Trophoblast cell (in vitro differentiated cells and primary cell): ENCODE data around the gene ACOT9.

Experiments used
- DNase-seq, 2 donors: peaks; one replicate each; pipeline ENCODE4 v3.0.0-alpha.2; 2016
- H2AFZ ChIP-seq: 2 replicates; pipeline ENCODE4 v1.6.1; 2013; ENCODE audit warnings: low read length, moderate library complexity, mild to moderate bottlenecking; ENCODE audit not compliant: insufficient read depth, poor library complexity
- H2AK5ac ChIP-seq: 2 replicates; pipeline ENCODE4 v1.6.1; 2013; ENCODE audit warnings: mild to moderate bottlenecking, low read length
- H2BK120ac ChIP-seq: 2 replicates; pipeline ENCODE4 v1.6.1; 2013; ENCODE audit warnings: low read length, mild to moderate bottlenecking, moderate library complexity; ENCODE audit not compliant: insufficient read depth, poor library complexity
- H2BK12ac ChIP-seq: 2 replicates; pipeline ENCODE4 v1.6.1; 2013; ENCODE audit warnings: mild to moderate bottlenecking, low read length, moderate library complexity
- H2BK5ac ChIP-seq: 2 replicates; pipeline ENCODE4 v1.6.1; 2013; ENCODE audit warnings: low read length, low read depth, moderate library complexity, mild to moderate bottlenecking; ENCODE audit not compliant: poor library complexity
- H3K14ac ChIP-seq: 2 replicates; pipeline ENCODE4 v1.6.1; 2013; ENCODE audit warnings: mild to moderate bottlenecking, low read length
- H3K18ac ChIP-seq: 2 replicates; pipeline ENCODE4 v1.6.1; 2013; ENCODE audit warnings: mild to moderate bottlenecking, low read length
- H3K23ac ChIP-seq: 2 replicates; pipeline ENCODE4 v1.6.1; 2013; ENCODE audit warnings: low read length
- H3K27ac ChIP-seq: 2 replicates; pipeline ENCODE4 v1.5.1; 2013; ENCODE audit warnings: low read depth, mild to moderate bottlenecking, inconsistent platforms, low read length, moderate library complexity
- H3K27me3 ChIP-seq: 2 replicates; pipeline ENCODE4 v1.6.1; 2013; ENCODE audit warnings: inconsistent platforms, mild to moderate bottlenecking, low read length, moderate library complexity; ENCODE audit not compliant: insufficient read depth
- H3K36me3 ChIP-seq, 2 experiments: 1 replicate in 1 of 2; 2 replicates in 1 of 2; pipeline ENCODE4 v1.6.1; 2013; ENCODE audit warnings: low read length in 2 of 2, mild to moderate bottlenecking in 2 of 2, moderate library complexity in 1 of 2; ENCODE audit not compliant: insufficient read depth in 2 of 2, control insufficient read depth in 1 of 2
- H3K4ac ChIP-seq: 2 replicates; pipeline ENCODE4 v1.6.1; 2013; ENCODE audit warnings: low read depth, mild to moderate bottlenecking, low read length, moderate library complexity
- H3K4me1 ChIP-seq, 2 experiments: 1 replicate in 1 of 2; 2 replicates in 1 of 2; pipeline ENCODE4 v1.6.1; 2013; ENCODE audit warnings: low read length in 2 of 2, mild to moderate bottlenecking in 2 of 2, moderate library complexity in 1 of 2; ENCODE audit not compliant: insufficient read depth in 2 of 2, control insufficient read depth in 1 of 2
- H3K4me2 ChIP-seq: 2 replicates; pipeline ENCODE4 v1.6.1; 2013; ENCODE audit warnings: inconsistent platforms, mild to moderate bottlenecking, low read length, moderate library complexity
- H3K4me3 ChIP-seq: 2 replicates; pipeline ENCODE4 v1.5.1; 2013; ENCODE audit warnings: mild to moderate bottlenecking, low read depth, low read length, inconsistent platforms
- H3K79me1 ChIP-seq: one replicate; pipeline ENCODE4 v1.6.1; 2013; ENCODE audit warnings: low read length
- H3K79me2 ChIP-seq: 2 replicates; pipeline ENCODE4 v1.6.1; 2013; ENCODE audit warnings: low read length, mild to moderate bottlenecking; ENCODE audit not compliant: control insufficient read depth, insufficient read depth, poor library complexity
- H3K9ac ChIP-seq: 2 replicates; pipeline ENCODE4 v1.6.1; 2013; ENCODE audit warnings: mild to moderate bottlenecking, low read length
- H3K9me3 ChIP-seq: 2 replicates; pipeline ENCODE4 v1.6.1; 2013; ENCODE audit warnings: low read depth, mild to moderate bottlenecking, control low read depth, inconsistent platforms, low read length; ENCODE audit not compliant: insufficient read depth
- H4K12ac ChIP-seq: 2 replicates; pipeline ENCODE4 v1.6.1; 2013; ENCODE audit warnings: low read depth, mild to moderate bottlenecking, low read length, moderate library complexity
- H4K8ac ChIP-seq: 2 replicates; pipeline ENCODE4 v1.6.1; 2013; ENCODE audit warnings: low read depth, mild to moderate bottlenecking, low read length, moderate library complexity
- H4K91ac ChIP-seq: one replicate; pipeline ENCODE4 v1.6.1; 2013; ENCODE audit warnings: low read depth, mild to moderate bottlenecking, low read length, moderate library complexity
- WGBS: extraction: QIAGEN DNeasy Blood & Tissue Kit; methylation state at CpG from one replicate; pipeline ENCODE4 v1.1.7; 2013; ENCODE audit warnings: missing lambda C conversion rate; ENCODE audit not compliant: insufficient read length, insufficient coverage; ENCODE audit errors: extremely low coverage; 5-methylcytosine and 5-hydroxymethylcytosine counted together

ACOT9 gene

GRCh38 chrX:23673108-23673507 is 70.0 kb downstream of the ACOT9 start:
- no peak overlapping the region for H3K4ac ChIP-seq
- no peaks in the 10 kb centered on the region for H3K4me1 ChIP-seq
- H3K23ac ChIP-seq: no peak overlapping the region
- no peak overlapping the region for H4K91ac ChIP-seq
- H4K12ac ChIP-seq: no peak overlapping the region
- H3K36me3 ChIP-seq: peaks cover 6% of the 10 kb centered on the region in 2 experiments
- H2BK120ac ChIP-seq: no peak overlapping the region
- no peak overlapping the region for H3K4me2 ChIP-seq
- H3K79me2 ChIP-seq: no peaks in the 10 kb centered on the region
- DNase-seq: no peak
- H3K4me3 ChIP-seq: no peak overlapping the region
- H3K9me3 ChIP-seq: no peaks in the 10 kb centered on the region
- H4K8ac ChIP-seq: no peak overlapping the region
- H3K27ac ChIP-seq: no peak overlapping the region
- no peak overlapping the region for H2BK5ac ChIP-seq
- no CpG with 5 or more reads among the region's 3 CpGs for WGBS
- H2AFZ ChIP-seq: no peak overlapping the region
- H2BK12ac ChIP-seq: no peak overlapping the region
- H2AK5ac ChIP-seq: no peak overlapping the region
- no peak overlapping the region for H3K18ac ChIP-seq
- no peaks in the 10 kb centered on the region for H3K79me1 ChIP-seq
- H3K9ac ChIP-seq: no peak overlapping the region
- H3K14ac ChIP-seq: no peak overlapping the region
- H3K27me3 ChIP-seq: no peaks in the 10 kb centered on the region

- H3K4me2 ChIP-seq: no peak overlapping the region
- no peak overlapping the region for H4K12ac ChIP-seq
- H3K9me3 ChIP-seq: no peaks in the 10 kb centered on the region
- no peak overlapping the region for H2BK5ac ChIP-seq
- no peak overlapping the region for H4K8ac ChIP-seq
- peaks cover 5% of the 10 kb centered on the region for H3K79me1 ChIP-seq
- H3K4me1 ChIP-seq: no peaks in the 10 kb centered on the region
- no peak overlapping the region for H2AFZ ChIP-seq
- no peak overlapping the region for H3K23ac ChIP-seq
- no peak overlapping the region for H3K4me3 ChIP-seq
- peaks cover 4% of the 10 kb centered on the region for H3K79me2 ChIP-seq
- H3K36me3 ChIP-seq: peaks cover under 1 to 4% of the 10 kb centered on the region in 2 experiments
- H3K9ac ChIP-seq: no peak overlapping the region
- H3K27ac ChIP-seq: no peak overlapping the region
- DNase-seq: no peak
- no peak overlapping the region for H2BK120ac ChIP-seq
- no peak overlapping the region for H2AK5ac ChIP-seq
- no peak overlapping the region for H3K18ac ChIP-seq
- H3K27me3 ChIP-seq: no peaks in the 10 kb centered on the region
- no peak overlapping the region for H3K4ac ChIP-seq
- no peak overlapping the region for H3K14ac ChIP-seq
- H2BK12ac ChIP-seq: no peak overlapping the region
- WGBS: no CpG with 5 or more reads among the region's 1 CpG
- no peak overlapping the region for H4K91ac ChIP-seq
Observed at GRCh38 chrX:23670528-23670927, 72.5 kb downstream of the ACOT9 start.

GRCh38 chrX:23668335-23668734 is 74.7 kb downstream of the ACOT9 start:
- Histone ChIP-seq H3K79me1 (peaks cover 5% of the 10 kb centered on the region), H3K4ac (no peak overlapping the region), H2BK5ac (no peak overlapping the region), H3K27me3 (no peaks in the 10 kb centered on the region), H3K4me2 (peak overlapping the region; percentile 48), H3K36me3 (peaks cover 0 to 4% of the 10 kb centered on the region in 2 experiments), H2BK12ac (no peak overlapping the region), H2BK120ac (no peak overlapping the region), H3K18ac (no peak overlapping the region), H2AK5ac (no peak overlapping the region), H3K23ac (no peak overlapping the region), H3K9ac (no peak overlapping the region), H4K8ac (no peak overlapping the region), H2AFZ (no peak overlapping the region), H3K27ac (no peak overlapping the region), H3K4me3 (no peak overlapping the region), H3K14ac (no peak overlapping the region), H3K79me2 (peaks cover 4% of the 10 kb centered on the region), H4K91ac (no peak overlapping the region), H3K9me3 (no peaks in the 10 kb centered on the region), H3K4me1 (no peaks in the 10 kb centered on the region), H4K12ac (no peak overlapping the region)
- WGBS: no CpG with 5 or more reads among the region's 3 CpGs
- DNase-seq: no peak

- Histone ChIP-seq H3K14ac (peak within 1 kb of the TSS; percentile 70), H2AFZ (peak within 1 kb of the TSS; percentile 83), H3K4me3 (peak within 1 kb of the TSS; percentile 86), H3K4me2 (peak within 1 kb of the TSS; percentile 73), H4K12ac (peak within 1 kb of the TSS; percentile 77), H3K27ac (peak within 1 kb of the TSS; percentile 69), H3K4me1 (no peaks in the 10 kb centered on the region), H4K91ac (peak within 1 kb of the TSS; percentile 68), H2BK12ac (peak within 1 kb of the TSS; percentile 71), H3K9ac (peak within 1 kb of the TSS; percentile 77), H4K8ac (peak within 1 kb of the TSS; percentile 77), H3K36me3 (peaks cover 0 to 4% of the 10 kb centered on the region in 2 experiments), H3K4ac (peak within 1 kb of the TSS; percentile 82), H3K27me3 (no peaks in the 10 kb centered on the region), H2BK5ac (peak within 1 kb of the TSS; percentile 59), H3K79me1 (peaks cover 5% of the 10 kb centered on the region), H3K9me3 (no peaks in the 10 kb centered on the region), H2AK5ac (peak within 1 kb of the TSS; percentile 62), H3K79me2 (peaks cover 4% of the 10 kb centered on the region), H3K18ac (peak within 1 kb of the TSS; percentile 54), H2BK120ac (peak within 1 kb of the TSS; percentile 61), H3K23ac (no peak within 1 kb of the TSS)
- DNase-seq: peak; percentile 75 to 82
- WGBS: no CpG with 5 or more reads among the region's 73 CpGs
Observed at GRCh38 chrX:23667239-23668177, 75.6 kb downstream of the ACOT9 start, which contains the start of gene PRDX4. Gene PRDX4 (plus strand): TSS chrX:23667493. CDS start chrX:23667571, 78 bp downstream.
